ENCODE results near the gene SLCO6A1. TPM values are rescaled to one million over a fixed set of nuclear protein-coding genes. Genes with fewer than 3 reads are reported as not detected.

The SLCO6A1 gene
- total RNA-seq, 1 donor from 2014 or later = not detected

GRCh38 chr5:102531506-102531905, 32.7 kb upstream of the SLCO6A1 start:
- Mint-ChIP-seq H3K4me1 (peaks cover 3% of the 10 kb centered on the region), H3K4me3 (no peak overlapping the region), H3K27me3 (no peaks in the 10 kb centered on the region), H3K27ac (no peak overlapping the region), H3K9me3 (no peaks in the 10 kb centered on the region), H3K36me3 (ENCODE audit: low read depth) (no peaks in the 10 kb centered on the region)
- POLR2A ChIA-PET = no interaction called here
- intact Hi-C loops (cut with micrococcal nuclease) = no loop called here
- TF ChIP-seq, protein P1, sequence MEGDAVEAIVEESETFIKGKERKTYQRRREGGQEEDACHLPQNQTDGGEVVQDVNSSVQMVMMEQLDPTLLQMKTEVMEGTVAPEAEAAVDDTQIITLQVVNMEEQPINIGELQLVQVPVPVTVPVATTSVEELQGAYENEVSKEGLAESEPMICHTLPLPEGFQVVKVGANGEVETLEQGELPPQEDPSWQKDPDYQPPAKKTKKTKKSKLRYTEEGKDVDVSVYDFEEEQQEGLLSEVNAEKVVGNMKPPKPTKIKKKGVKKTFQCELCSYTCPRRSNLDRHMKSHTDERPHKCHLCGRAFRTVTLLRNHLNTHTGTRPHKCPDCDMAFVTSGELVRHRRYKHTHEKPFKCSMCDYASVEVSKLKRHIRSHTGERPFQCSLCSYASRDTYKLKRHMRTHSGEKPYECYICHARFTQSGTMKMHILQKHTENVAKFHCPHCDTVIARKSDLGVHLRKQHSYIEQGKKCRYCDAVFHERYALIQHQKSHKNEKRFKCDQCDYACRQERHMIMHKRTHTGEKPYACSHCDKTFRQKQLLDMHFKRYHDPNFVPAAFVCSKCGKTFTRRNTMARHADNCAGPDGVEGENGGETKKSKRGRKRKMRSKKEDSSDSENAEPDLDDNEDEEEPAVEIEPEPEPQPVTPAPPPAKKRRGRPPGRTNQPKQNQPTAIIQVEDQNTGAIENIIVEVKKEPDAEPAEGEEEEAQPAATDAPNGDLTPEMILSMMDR (IDR thresholded peaks at IDR 0.05) = no peak
- DNase-seq = no peak
- ATAC-seq (ENCODE audit: low read depth) = no peak
- CTCF ChIA-PET = no interaction called here

DNA sequence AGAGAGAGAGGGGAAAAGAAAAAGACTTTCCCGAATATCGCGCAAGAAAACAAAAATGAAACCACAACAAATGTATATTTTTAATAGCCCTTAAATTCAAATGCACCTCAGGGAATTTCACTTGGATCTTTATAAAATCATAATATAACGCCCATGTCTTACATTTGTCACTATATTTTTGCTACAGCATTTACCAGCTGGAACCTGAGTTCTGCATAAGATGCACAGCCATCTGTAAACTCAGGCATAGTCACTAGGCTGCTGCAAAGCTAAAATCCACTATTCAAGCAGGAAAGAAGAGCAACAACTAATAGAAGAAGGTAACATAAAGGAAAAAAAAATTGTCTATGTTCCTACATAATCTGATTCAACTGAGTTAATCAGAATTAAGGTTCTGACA, 30.6 kb upstream of the SLCO6A1 start:
- POLR2A ChIA-PET = no interaction called here
- TF ChIP-seq, protein P1 (IDR thresholded peaks at IDR 0.05) = no peak
- DNase-seq (no peak), ATAC-seq (ENCODE audit: low read depth) (no peak)
- H3K9me3 Mint-ChIP-seq = peaks cover under 1% of the 10 kb centered on the region
- intact Hi-C loops (cut with micrococcal nuclease) = no loop called here
- H3K4me1 Mint-ChIP-seq = peaks cover 3% of the 10 kb centered on the region
- H3K27me3 Mint-ChIP-seq = no peaks in the 10 kb centered on the region
- no peak overlapping the region for H3K27ac Mint-ChIP-seq
- CTCF ChIA-PET = no interaction called here
- no peaks in the 10 kb centered on the region for H3K36me3 Mint-ChIP-seq (ENCODE audit: low read depth)
- no peak overlapping the region for H3K4me3 Mint-ChIP-seq

- CTCF ChIA-PET = no interaction called here
- DNase-seq (no peak), ATAC-seq (ENCODE audit: low read depth) (no peak)
- Mint-ChIP-seq H3K4me1 (peaks cover 5% of the 10 kb centered on the region), H3K27ac (no peak overlapping the region), H3K36me3 (ENCODE audit: low read depth) (no peaks in the 10 kb centered on the region), H3K9me3 (peaks cover 2% of the 10 kb centered on the region), H3K4me3 (no peak overlapping the region), H3K27me3 (no peaks in the 10 kb centered on the region)
- intact Hi-C loops (cut with micrococcal nuclease) = no loop called here
- POLR2A ChIA-PET = no interaction called here
- TF ChIP-seq, protein P1 (IDR thresholded peaks at IDR 0.05) = no peak
Observed at GRCh38 chr5:102529031-102529430, 30.2 kb upstream of the SLCO6A1 start.

GRCh38 chr5:102528600-102528999, 29.8 kb upstream of the SLCO6A1 start:
- H3K4me3 Mint-ChIP-seq = no peak overlapping the region
- peaks cover 2% of the 10 kb centered on the region for H3K9me3 Mint-ChIP-seq
- CTCF ChIA-PET = no interaction called here
- DNase-seq (no peak), ATAC-seq (ENCODE audit: low read depth) (no peak)
- POLR2A ChIA-PET = no interaction called here
- no peak overlapping the region for H3K27ac Mint-ChIP-seq
- TF ChIP-seq, protein P1 (IDR thresholded peaks at IDR 0.05) = no peak
- H3K4me1 Mint-ChIP-seq = peaks cover 9% of the 10 kb centered on the region
- intact Hi-C loops (cut with micrococcal nuclease) = no loop called here
- no peaks in the 10 kb centered on the region for H3K36me3 Mint-ChIP-seq (ENCODE audit: low read depth)
- H3K27me3 Mint-ChIP-seq = no peaks in the 10 kb centered on the region

DNA sequence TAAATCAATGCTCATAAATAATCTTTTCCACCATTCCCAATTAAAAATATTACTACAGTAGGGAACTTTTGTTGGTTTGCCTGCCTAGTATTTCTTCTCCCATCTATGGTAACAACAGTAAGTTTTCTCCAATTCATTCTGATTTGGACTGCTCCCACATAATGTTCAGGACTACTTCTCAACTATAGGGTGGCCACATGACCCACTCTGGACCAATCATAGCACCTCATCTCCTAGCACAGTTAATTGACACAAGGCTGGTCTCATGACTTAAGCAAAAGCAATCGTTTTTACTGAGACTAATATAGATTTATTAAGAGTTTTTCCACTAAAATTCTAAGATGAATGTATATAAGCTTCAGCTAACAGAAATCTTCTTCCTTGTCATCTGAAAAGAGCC, 28.7 kb upstream of the SLCO6A1 start:
- TF ChIP-seq, protein P1 (IDR thresholded peaks at IDR 0.05) = no peak
- H3K4me3 Mint-ChIP-seq = no peak overlapping the region
- ChIA-PET CTCF (no interaction called here), POLR2A (no interaction called here)
- H3K36me3 Mint-ChIP-seq (ENCODE audit: low read depth) = no peaks in the 10 kb centered on the region
- no peaks in the 10 kb centered on the region for H3K27me3 Mint-ChIP-seq
- DNase-seq = no peak
- H3K9me3 Mint-ChIP-seq = peaks cover 2% of the 10 kb centered on the region
- intact Hi-C loops (cut with micrococcal nuclease) = no loop called here
- ATAC-seq (ENCODE audit: low read depth) = no peak
- peaks cover 17% of the 10 kb centered on the region for H3K4me1 Mint-ChIP-seq
- H3K27ac Mint-ChIP-seq = no peak overlapping the region

All from activated B cell treated with CpG ODN at 0.5 μM for 24 hours (primary cell).